Omental fat pad (tissue), 4 donors: ENCODE data around the gene GLYAT. TPM values are rescaled to one million over a fixed set of nuclear protein-coding genes. Genes with fewer than 3 reads are reported as not detected.

Experiments used
- ATAC-seq: fragments of 150-250 bp; one replicate; pipeline ENCODE4 v1.9.1; 2016; ENCODE audit warnings: mild to moderate bottlenecking, moderate library complexity; ENCODE audit not compliant: low FRiP score
- DNase-seq: peaks from one replicate; pipeline ENCODE4 v3.0.0-alpha.2; 2019; ENCODE audit warnings: low spot score
- CTCF ChIP-seq, 3 donors: fragments of 450-650 bp; IDR thresholded peaks; one replicate each; pipeline ENCODE4 v1.5.1; 2016 to 2017; ENCODE audit warnings: antibody characterized with exemption in 3 of 3, mild to moderate bottlenecking in 3 of 3, moderate library complexity in 2 of 3
- total RNA-seq, 4 donors: library from RNA; depleted of rRNA; stranded (reverse); fragments of >200 nt; gene quantifications; one replicate each; pipeline ENCODE4 v1.1.0, GENCODE V29; 2016

Gene GLYAT
- total RNA-seq = 1 to 10 TPM; 1.2 to 4.9 (median 3.8) TPM

- ATAC-seq = no peak
- TF ChIP-seq CTCF (IDR thresholded peaks at IDR 0.05) = no peak
- DNase-seq = no peak
Measured at GRCh38 chr11:58731819-58732218, at the start of gene GLYAT. Gene GLYAT (minus strand): TSS chr11:58731943. CDS start chr11:58724496, 7,447 bp downstream.

DNA sequence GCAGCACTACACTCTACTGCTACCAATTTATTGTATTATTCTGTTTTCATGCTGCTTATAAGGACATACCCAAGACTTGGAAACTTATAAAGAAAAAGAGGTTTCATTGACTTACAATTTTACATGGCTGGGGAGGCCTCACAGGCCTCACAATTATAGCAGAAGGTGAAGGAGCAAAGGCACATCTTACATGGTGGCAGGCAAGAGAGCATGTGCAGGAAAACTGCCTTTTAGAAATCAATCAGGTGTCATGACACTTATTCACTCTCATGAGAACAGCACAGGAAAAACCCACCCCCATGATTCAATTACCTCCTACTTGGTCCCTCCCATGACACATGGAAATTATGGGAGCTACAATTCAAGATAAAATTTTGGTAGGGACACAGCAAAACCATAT, 49.6 kb upstream of the GLYAT start:
- no peak for ATAC-seq
- TF ChIP-seq CTCF (IDR thresholded peaks at IDR 0.05) = no peak

DNA sequence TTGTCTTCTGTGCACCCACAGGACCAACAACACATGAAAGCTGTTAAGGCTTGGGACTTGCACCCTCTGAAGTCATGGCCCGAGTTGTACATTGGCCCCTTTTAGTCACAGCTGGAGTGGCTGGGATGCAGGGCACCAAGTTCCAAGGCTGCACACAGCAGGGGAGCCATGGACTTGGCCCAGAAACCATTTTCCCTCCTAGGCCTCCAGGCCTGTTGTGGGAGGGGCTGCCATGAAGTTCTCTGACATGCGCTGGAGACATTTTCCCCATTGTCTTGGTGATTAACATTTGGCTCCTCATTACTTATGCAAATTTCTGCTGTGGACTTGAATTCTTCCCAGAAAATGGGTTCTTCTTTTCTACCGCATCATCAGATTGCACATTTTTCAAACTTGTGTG, 48.8 kb upstream of the GLYAT start:
- no peak for DNase-seq
- no peak for TF ChIP-seq CTCF (IDR thresholded peaks at IDR 0.05)
- ATAC-seq = no peak

More for the DNA sequence above, 49.6 kb upstream of the GLYAT start:
- DNase-seq = no peak

- no peak for TF ChIP-seq CTCF (IDR thresholded peaks at IDR 0.05)
- no peak for DNase-seq
- no peak for ATAC-seq
Measured at GRCh38 chr11:58776891-58777710, 45.4 kb upstream of the GLYAT start.

DNA sequence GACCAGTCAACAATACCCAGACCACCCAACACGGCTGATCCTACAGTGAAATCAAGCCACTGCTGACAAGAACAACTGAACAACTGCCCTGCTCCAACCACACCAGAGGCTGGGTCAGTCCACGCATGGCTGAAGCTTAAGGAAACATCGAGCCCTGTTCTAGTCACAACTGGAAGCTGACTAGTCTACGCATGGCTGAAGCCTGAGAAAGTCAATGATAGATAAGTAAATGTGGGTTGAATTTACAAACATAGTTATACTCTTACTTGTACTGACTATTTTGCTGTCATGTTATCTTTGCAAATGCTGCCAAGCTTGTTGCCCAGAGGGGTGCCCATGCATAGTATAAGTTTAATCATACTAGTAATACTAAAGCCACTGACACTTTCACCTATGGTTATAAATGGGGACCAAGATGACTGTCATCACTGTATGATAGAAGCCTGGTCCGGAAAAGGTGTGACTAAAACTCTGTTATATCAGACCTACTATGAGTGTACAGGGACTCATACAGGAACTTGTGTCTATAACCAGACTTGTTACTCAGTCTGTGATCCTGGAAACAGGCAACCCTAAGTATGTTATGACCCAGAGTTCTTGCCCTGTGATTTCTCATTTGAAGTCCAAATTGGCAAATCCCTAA, 43.4 kb upstream of the GLYAT start:
- TF ChIP-seq CTCF (IDR thresholded peaks at IDR 0.05) = no peak
- ATAC-seq (no peak), DNase-seq (no peak)

GRCh38 chr11:58774164-58774593, 42.4 kb upstream of the GLYAT start:
- TF ChIP-seq CTCF (IDR thresholded peaks at IDR 0.05) = no peak
- DNase-seq = no peak
- no peak for ATAC-seq
